Tibial nerve (tissue), 3 donors: ENCODE results near the gene FTCD.

Experiments used
- POLR2A ChIP-seq, 2 donors: fragments of 450-650 bp; IDR thresholded peaks; one replicate each; pipeline ENCODE4 v1.6.1; 2017; ENCODE audit warnings: antibody characterized with exemption in 2 of 2, mild to moderate bottlenecking in 2 of 2, moderate library complexity in 2 of 2
- TF ChIP-seq, protein P1 (sequence below), 5 experiments: fragments of 200-600 bp in 3 of 5; fragments of 450-650 bp in 2 of 5; sonication (generic) in 3 of 5; IDR thresholded peaks; one replicate each; pipeline ENCODE4 v1.5.1; 2016 to 2019; ENCODE audit warnings: antibody characterized with exemption in 5 of 5, mild to moderate bottlenecking in 3 of 5, moderate library complexity in 2 of 5

DNA sequence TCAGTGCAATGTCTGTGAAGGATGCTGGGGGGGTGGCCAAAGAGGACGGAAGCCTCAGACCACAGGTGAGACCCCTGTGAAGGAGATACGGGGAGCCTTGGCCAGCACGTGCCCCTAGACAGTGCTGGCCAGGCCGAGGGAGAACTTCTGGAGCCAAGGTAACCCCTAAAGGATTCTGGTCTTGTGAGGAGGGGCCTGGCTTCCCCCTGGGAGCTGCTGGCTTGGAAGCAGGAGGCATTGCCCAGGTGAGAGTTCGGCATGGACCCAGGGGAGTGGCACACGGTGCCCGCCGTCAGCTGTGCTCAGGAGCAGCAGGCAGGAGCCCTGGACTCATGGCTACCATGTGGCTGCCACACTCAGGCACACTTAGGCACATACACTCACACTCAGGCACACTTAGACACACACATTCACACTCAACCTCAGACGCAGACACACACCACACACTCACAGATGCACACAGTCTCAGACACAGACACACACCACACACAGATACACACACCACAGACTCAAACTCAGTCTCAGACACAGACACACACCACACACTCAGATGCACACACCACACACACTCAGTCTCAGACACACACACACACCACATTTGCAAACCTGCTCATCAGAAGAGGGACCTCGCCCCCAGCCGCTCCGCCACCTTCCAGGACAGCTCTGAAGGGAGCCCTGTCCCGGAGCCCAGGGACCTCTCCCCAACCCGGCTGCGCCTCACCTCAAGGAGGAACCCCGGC is 58.6 kb downstream of the FTCD start:
- TF ChIP-seq POLR2A (IDR thresholded peaks at IDR 0.05), result no peak
- TF ChIP-seq, protein P1, sequence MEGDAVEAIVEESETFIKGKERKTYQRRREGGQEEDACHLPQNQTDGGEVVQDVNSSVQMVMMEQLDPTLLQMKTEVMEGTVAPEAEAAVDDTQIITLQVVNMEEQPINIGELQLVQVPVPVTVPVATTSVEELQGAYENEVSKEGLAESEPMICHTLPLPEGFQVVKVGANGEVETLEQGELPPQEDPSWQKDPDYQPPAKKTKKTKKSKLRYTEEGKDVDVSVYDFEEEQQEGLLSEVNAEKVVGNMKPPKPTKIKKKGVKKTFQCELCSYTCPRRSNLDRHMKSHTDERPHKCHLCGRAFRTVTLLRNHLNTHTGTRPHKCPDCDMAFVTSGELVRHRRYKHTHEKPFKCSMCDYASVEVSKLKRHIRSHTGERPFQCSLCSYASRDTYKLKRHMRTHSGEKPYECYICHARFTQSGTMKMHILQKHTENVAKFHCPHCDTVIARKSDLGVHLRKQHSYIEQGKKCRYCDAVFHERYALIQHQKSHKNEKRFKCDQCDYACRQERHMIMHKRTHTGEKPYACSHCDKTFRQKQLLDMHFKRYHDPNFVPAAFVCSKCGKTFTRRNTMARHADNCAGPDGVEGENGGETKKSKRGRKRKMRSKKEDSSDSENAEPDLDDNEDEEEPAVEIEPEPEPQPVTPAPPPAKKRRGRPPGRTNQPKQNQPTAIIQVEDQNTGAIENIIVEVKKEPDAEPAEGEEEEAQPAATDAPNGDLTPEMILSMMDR (IDR thresholded peaks at IDR 0.05), result no peak
